ENCODE data around the gene PKDREJ.

GRCh38 chr22:46245511-46245910 lies 17.6 kb downstream of the PKDREJ start:
- TF ChIP-seq POLR2A (IDR thresholded peaks at IDR 0.05) (no peak), CTCF (IDR thresholded peaks at IDR 0.05) (peak in 1 of 12 donors; percentile 32)
